GM19099 (cell line): ENCODE data around the gene COQ8B.

Experiments
- POLR2A ChIP-seq: IDR thresholded peaks from 3 replicates; pipeline ENCODE4 v1.6.1; 2011; ENCODE audit warnings: low read depth; ENCODE audit not compliant: insufficient read length; ENCODE audit errors: extremely low read depth

Gene COQ8B

GRCh38 chr19:40691421-40692211 lies 25.1 kb downstream of the COQ8B start:
- TF ChIP-seq POLR2A: no peak

GRCh38 chr19:40690693-40691420 lies 25.8 kb downstream of the COQ8B start:
- TF ChIP-seq POLR2A: peak; percentile 39

GRCh38 chr19:40690050-40690692 lies 26.5 kb downstream of the COQ8B start, which contains the start of gene NUMBL:
TSS of gene NUMBL (minus strand) at chr19:40690651. CDS start at chr19:40690483, 168 bp downstream.
- no peak for TF ChIP-seq POLR2A

GRCh38 chr19:40689339-40690049 lies 27.2 kb downstream of the COQ8B start:
- no peak for TF ChIP-seq POLR2A

GRCh38 chr19:40688987-40689338 lies 27.7 kb downstream of the COQ8B start:
- TF ChIP-seq POLR2A: no peak

- TF ChIP-seq POLR2A: no peak
These were observed 28.4 kb downstream of the COQ8B start for GRCh38 chr19:40688309-40688708.

GRCh38 chr19:40687525-40688016 lies 29.1 kb downstream of the COQ8B start:
- no peak for TF ChIP-seq POLR2A

GRCh38 chr19:40686882-40687524 lies 29.7 kb downstream of the COQ8B start:
- no peak for TF ChIP-seq POLR2A

- TF ChIP-seq POLR2A: no peak
These were observed 31.1 kb downstream of the COQ8B start for GRCh38 chr19:40685563-40685962.

GRCh38 chr19:40685016-40685526 lies 31.6 kb downstream of the COQ8B start:
- TF ChIP-seq POLR2A: no peak

- TF ChIP-seq POLR2A: no peak
These were observed 32.4 kb downstream of the COQ8B start for GRCh38 chr19:40684280-40684679.

- TF ChIP-seq POLR2A: no peak
These were observed 33.2 kb downstream of the COQ8B start for GRCh38 chr19:40683437-40683836.

GRCh38 chr19:40682431-40682964 lies 34.2 kb downstream of the COQ8B start:
- TF ChIP-seq POLR2A: no peak

- no peak for TF ChIP-seq POLR2A
These were observed 35.6 kb downstream of the COQ8B start for GRCh38 chr19:40681039-40681438.
